NCI-H1417 (cell line): ENCODE measurements around the gene SPOP.

Experiments
- DNase-seq, 3 experiments: peaks; one replicate each; lab custom pipeline; 2025; lab: John Stamatoyannopoulos, UW

Gene SPOP

DNA sequence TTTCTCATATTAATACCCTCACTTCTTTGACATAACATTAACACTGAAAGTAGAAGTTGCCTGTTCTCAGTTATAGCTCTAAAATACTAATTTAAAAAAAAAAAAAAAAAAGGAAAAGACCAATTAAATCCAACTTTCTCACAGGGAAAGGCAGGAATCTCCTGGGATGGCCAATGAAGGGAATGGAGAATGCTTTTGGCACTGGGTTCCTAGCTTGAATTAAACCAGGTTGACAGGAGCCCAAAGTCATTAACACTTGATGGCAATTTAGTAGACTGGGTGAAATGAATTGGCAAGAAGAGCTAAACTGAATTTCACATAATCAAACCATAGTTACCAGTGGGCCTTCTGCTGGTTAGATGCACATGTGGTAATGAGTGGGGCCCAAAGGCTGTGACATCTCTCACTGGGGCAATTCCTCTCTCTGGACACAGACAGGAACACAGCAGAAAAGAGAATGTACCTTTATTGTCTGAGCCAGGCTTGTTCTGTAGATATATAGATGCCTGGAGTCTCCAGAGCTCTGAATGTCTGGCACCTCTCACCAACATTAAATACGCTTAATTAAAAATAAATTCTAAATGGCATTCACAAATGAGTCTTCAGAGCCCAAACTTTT lies 64.6 kb downstream of the SPOP start:
- no peak for DNase-seq

- no peak for DNase-seq
These were observed 65.2 kb downstream of the SPOP start for GRCh38 chr17:49612726-49613125.

DNA sequence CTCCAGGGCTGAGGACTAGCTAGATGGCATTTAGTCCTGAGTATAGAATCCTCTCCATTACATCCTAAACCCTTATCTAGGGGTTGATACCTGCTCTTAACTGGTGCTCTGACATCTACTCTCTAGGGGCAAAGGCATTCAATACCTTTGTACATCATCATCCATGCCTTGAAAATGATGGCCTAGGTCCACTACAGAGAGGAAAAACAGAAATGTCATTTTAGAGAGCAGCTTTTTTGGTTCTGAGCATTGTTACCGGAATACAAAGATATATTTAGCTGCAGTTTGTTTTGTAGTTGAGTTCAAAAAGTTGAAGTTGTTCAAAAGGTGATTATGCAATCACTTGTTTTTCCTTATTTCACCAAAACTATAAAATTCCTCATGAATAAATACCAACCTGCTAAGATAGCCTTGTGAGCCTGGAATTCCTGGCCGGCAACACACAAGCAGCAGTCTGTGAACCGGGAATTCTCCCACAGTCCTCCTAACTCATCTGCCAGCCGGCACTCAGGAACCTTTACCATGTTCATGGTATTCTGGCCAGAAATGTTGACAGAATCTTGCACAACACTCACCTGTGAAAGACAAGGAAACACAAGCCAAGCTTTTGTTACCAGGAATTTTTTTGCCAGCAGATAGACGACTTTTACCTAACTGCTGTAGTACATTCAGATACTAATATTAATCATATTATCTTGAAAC lies 66.9 kb downstream of the SPOP start:
- no peak for DNase-seq

GRCh38 chr17:49604314-49604869 lies 73.5 kb downstream of the SPOP start:
- no peak for DNase-seq

- no peak for DNase-seq
These were observed 74.2 kb downstream of the SPOP start for GRCh38 chr17:49603720-49604119.

GRCh38 chr17:49603238-49603637 lies 74.7 kb downstream of the SPOP start:
- DNase-seq = no peak

DNA sequence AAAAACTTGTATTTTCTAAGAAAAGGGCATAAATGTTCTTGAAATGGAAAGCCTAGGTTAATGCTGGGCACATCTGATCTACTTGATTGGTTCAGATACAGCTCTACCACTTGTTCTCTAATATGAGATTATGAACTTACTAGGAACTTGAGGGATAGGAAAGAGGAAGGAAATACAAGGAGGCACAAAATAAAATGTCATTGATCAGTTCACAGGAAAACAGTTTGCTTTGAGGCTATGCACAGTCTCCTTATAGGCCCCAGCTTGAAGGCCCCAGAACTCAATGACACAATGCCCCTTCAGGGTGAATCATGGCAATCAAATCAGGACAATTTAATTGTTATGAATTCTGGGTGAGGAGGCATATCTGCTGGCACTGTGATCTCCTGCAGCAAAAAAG lies 75.1 kb downstream of the SPOP start:
- no peak for DNase-seq

GRCh38 chr17:49600949-49601348 lies 76.9 kb downstream of the SPOP start:
- no peak for DNase-seq

- DNase-seq = no peak
These were observed 79.0 kb downstream of the SPOP start for GRCh38 chr17:49598918-49599317.

DNA sequence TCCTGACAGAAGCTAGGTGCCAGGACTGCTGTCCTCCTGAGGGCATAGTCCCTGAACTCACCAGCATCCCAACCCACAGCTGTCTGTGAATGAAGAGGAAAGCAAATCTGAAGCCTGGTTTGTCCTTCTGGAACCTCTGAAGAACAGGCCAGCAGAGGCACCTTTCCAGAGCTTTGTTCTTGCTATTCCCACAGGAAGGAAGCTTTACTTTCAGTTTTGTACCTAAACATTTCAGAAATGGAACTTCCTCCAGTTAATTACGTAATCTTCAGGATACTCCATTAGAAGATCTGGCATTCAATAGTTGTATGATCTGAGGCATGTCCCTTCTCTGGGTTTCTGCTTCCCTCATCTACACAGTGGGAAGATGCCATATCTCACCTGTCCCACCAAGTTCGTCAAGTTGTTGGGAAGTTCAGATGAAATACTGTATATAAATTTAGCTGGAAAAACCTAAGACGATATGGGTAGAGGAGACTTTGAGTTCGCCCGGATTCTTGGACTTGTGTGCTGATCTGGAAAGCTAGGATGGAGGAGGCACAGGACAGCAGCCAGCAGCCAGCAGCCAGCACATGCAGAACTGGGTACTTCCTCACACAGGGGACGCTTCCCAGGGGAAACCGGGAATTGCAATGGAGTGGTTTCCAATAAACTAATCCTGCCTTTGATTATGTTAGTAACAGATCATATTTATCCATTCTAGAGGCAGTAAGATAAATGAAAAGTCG lies 79.8 kb downstream of the SPOP start:
- DNase-seq = no peak

DNA sequence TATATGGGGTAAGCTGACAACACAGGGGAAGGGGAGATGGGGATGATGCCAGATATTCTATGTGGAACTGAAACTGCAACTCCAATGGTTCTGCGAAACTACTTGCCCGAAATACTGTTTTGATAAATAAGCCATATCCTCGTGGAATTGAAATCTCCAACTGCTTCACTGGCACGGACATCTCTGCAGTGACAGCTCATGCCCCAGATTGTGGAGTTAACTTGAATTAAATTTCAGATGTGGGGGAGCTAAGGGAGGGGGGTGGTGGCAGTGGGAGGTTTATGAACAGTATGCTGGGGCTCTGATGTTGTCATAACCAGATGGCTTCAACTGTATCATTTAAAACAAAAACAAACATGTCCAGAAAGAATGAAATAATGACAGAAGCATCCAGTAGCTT lies 80.5 kb downstream of the SPOP start:
- no peak for DNase-seq

DNA sequence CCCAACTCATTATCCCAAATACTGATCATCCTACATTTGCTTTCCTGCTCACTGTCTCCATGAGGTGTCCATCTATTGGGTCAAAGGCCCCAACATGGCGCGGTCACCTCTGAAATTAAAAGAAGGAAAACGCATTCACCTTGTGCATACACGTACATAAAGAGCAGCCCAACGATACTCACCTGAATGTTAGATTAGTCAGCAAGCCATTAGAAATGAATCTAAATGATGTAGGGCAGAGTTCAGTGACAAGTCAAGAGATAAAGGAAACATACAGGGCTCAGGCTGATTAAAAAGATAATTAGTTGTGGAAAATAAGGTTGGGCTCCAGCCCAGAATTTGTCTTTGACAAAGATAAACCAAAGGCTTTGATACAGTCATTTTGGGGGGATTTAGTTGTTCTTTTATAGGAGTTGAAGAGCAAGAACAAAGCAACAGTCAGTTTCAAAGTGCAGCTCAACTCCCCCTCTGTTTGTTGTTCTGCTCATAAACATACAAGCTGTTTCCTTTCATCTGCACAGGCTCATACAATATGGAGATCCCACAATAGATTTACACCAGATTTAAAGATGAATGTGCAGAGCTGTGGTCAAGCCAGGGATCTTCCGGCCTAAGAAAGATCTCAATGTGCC lies 81.2 kb downstream of the SPOP start:
- no peak for DNase-seq

DNA sequence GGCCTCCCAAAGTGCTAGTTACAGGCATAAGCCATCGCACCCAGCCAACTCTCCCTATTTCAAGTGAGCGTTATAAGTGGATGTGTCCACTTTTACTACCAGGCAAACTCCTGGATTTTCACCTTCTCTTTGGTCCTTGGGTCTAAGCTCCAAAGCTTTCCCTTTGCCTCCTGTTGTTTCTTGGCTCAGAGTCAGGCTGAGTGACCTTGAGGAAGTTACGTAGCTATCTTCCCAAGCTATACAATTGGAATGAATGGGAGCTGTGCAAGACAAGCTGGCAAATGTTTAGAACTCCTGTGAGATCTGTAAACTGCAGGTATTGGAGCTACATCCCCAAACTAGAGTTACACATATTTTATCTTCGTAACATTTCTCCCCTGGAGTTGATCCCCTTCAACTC lies 81.9 kb downstream of the SPOP start:
- DNase-seq = no peak

GRCh38 chr17:49595328-49595727 lies 82.6 kb downstream of the SPOP start:
- no peak for DNase-seq

GRCh38 chr17:49592263-49592662 lies 85.6 kb downstream of the SPOP start:
- DNase-seq = no peak

GRCh38 chr17:49590874-49591273 lies 87.0 kb downstream of the SPOP start:
- DNase-seq = no peak

GRCh38 chr17:49589577-49589927 lies 88.3 kb downstream of the SPOP start:
- no peak for DNase-seq

GRCh38 chr17:49588726-49589576 lies 88.9 kb downstream of the SPOP start:
- no peak for DNase-seq

DNA sequence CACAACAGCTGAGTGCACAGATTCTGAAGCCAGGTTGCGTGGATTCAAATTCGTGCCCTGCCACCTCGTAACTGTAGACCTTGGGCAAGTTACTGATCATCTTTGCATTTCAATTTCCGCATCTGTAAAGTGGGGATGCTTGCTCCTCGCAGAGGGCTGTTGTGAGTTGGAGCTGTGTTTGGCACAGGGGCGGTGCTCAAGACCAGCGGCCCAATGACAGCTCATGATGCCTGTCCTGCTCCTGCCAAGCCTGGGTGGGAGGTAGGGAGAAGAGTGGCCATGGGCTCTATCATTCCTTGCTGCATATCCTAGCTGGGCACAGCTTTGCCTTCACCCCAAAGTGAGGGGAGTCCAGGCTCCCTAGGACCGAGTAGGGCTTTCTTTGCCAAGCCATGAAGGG lies 89.6 kb downstream of the SPOP start:
- no peak for DNase-seq

DNA sequence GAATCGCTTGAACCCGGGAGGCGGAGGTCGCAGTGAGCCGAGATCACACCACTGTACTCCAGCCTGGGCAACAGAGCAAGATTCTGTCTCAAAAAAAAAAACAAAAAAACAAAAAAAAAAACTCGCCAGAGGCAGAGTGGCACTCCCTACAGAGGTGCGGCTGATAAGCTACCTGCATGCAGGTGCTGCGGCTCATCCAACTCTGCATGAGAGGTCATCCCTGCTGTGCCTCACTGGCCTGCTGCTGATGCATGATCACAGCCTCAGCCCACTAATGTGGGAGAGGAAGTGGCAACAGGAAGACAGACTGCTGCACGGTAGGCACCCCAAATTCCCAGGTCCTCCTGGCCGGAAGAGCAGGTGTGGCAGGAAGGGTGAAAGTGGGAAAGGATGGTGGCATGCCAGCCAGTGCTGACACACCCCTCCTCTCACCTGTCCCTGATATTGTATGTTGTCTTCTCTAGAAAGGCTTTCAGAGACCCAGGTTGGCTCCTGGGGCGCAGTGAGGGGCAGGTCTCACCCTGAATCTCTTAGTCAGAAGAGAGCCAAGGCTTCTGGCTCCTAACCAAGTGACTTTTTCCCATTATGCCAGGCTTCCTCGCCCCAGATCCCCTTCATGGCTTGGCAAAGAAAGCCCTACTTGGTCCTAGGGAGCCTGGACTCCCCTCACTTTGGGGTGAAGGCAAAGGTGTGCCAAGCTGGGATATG lies 90.4 kb downstream of the SPOP start:
- no peak for DNase-seq

DNA sequence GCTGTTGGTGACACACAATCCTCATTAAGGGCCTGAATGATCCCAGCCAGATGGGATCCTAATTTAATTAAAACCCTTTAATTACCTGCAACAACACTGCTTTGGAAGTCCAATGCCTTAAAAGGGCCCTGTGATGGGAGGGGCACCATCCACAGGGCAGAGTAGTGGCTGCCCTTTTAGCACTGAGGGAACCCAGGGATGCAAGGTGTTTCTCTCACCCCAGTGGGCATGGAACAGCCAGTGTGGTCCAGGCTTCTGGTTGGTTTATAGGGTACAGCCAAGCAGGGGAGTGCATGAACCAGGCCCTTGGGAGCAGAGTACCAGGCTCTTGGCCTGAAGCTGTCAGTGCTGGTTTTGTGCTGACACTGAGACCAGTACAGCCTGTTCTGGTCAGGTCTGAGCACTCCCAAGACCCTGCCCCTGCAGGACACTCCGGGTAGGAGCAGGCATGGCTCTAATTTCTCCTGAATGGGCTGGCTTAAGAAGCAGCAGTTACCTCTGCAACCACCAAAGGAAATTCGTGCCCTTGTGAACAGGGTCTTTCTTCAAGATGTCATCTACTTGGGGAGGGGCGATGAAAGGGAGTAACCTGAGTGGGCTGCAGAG lies 92.4 kb downstream of the SPOP start:
- DNase-seq = no peak
